Cardiac atrium fibroblast (primary cell): Measurements from ENCODE around the gene PRPF38A. TPM values are rescaled to one million over a fixed set of nuclear protein-coding genes. Genes with fewer than 3 reads are reported as not detected.

ENCODE experiments used
- total RNA-seq: library from RNA; depleted of rRNA; stranded (reverse); fragments of >200 nt; gene quantifications from 2 replicates; pipeline ENCODE4 v1.2.3, GENCODE V29; 2015

PRPF38A gene
- total RNA-seq = 9.7 and 12.6 TPM in 2 replicates

DNA sequence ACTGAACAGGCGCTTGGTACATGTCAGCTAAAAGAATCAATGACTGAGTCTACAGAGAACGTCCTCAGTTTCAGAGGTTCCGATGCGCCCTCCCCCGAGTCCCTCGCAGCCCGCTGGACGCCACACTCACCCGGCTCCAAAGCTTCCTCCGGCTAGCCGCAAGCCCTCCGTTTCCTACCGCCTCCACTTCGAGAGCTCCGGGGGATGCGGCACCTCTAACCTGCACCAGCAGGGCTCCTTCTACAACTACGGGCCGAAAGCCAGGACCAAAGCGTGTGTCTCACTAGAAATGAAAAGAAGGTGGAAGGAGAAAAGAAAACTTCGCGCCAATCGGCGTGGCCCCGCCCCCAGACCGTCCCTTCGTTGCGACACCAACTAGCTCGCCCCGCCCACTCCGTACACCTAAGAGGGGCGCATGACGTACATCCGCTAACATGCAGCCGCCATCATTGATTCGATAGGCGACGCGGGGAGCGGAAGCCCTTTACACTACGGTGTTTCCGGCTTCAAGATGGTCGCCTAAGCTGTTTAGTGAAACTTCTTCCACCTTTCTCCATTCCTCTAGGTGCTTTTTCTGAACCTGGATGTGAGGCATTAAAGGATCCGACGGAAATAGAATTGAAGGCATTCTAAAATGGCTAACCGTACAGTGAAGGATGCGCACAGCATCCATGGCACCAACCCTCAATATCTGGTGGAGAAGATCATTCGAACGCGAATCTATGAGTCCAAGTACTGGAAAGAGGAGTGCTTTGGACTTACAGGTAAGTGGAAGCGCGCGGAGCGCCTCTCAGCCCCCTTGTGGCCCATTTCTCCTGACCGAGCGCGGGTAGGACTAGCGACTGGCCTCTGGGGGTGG, at the start of gene PRPF38A, which contains the start of gene ORC1:
Gene PRPF38A, plus strand, starts transcription at position 487 of the 859 bp plus-strand sequence. Its CDS starts 148 bp downstream, at position 635.
Gene ORC1, minus strand, starts transcription at position 308 of the 859 bp plus-strand sequence. CDS start 2,200 bp downstream, outside the sequence.

GRCh38 chr1:52365746-52366516, 38.5 kb upstream of the PRPF38A start, which contains the start of gene CC2D1B:
Gene CC2D1B, minus strand, starts transcription at chr1:52366205. Its CDS starts 1,585 bp downstream, at chr1:52364620.

Other genes with a start within 250 kb of the PRPF38A start
- gene CC2D1B, start 38.4 kb upstream of the PRPF38A start, total RNA-seq = 19.7 and 24.5 TPM in 2 replicates
- 1.6 and 2.0 TPM in 2 replicates for gene ORC1, start 179 bp upstream of the PRPF38A start, total RNA-seq
- 13.7 and 14.4 TPM in 2 replicates for gene TUT4, start 148.5 kb downstream of the PRPF38A start, total RNA-seq
- 15.9 and 22.0 TPM in 2 replicates for gene GPX7, start 197.8 kb downstream of the PRPF38A start, total RNA-seq
- gene SHISAL2A, start 228.6 kb downstream of the PRPF38A start, total RNA-seq = not detected in 2 replicates